ENCODE results near the gene SCGB1C2.

GRCh38 chr17:158379-158778 is 21.0 kb downstream of the SCGB1C2 start:
- TF ChIP-seq ELF4 (IDR thresholded peaks at IDR 0.05) (no peak), SP1 (IDR thresholded peaks at IDR 0.05) (no peak), BHLHE40 (IDR thresholded peaks at IDR 0.05; ENCODE audit: borderline replicate concordance) (no peak), ARNT (IDR thresholded peaks at IDR 0.05) (no peak), TARDBP (IDR thresholded peaks at IDR 0.05) (no peak), L3MBTL2 (conservative IDR thresholded peaks at IDR 0.05) (no peak), NFRKB (IDR thresholded peaks at IDR 0.05) (no peak), HDGF (IDR thresholded peaks at IDR 0.05; ENCODE audit: borderline replicate concordance) (no peak), FOXM1 (IDR thresholded peaks at IDR 0.05; ENCODE audit: borderline replicate concordance) (no peak)
- TF ChIP-seq, protein P1, sequence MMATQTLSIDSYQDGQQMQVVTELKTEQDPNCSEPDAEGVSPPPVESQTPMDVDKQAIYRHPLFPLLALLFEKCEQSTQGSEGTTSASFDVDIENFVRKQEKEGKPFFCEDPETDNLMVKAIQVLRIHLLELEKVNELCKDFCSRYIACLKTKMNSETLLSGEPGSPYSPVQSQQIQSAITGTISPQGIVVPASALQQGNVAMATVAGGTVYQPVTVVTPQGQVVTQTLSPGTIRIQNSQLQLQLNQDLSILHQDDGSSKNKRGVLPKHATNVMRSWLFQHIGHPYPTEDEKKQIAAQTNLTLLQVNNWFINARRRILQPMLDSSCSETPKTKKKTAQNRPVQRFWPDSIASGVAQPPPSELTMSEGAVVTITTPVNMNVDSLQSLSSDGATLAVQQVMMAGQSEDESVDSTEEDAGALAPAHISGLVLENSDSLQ (IDR thresholded peaks at IDR 0.05), result no peak

Data from HEK293T (cell line).